ENCODE data around the gene CEP164.

GRCh38 chr11:117303101-117303500 is 24.6 kb upstream of the CEP164 start:
- TF ChIP-seq CTCF (IDR thresholded peaks at IDR 0.05; ENCODE audit: poor library complexity, severe bottlenecking) (no peak), EZH2 (IDR thresholded peaks at IDR 0.05; ENCODE audit: borderline replicate concordance, insufficient read depth, low read length, poor library complexity, severe bottlenecking) (no peak), RAD21 (conservative IDR thresholded peaks at IDR 0.05) (no peak), EP300 (conservative IDR thresholded peaks at IDR 0.05; ENCODE audit: poor library complexity, severe bottlenecking) (no peak), REST (IDR thresholded peaks at IDR 0.05; ENCODE audit: borderline replicate concordance) (no peak), SMC3 (conservative IDR thresholded peaks at IDR 0.05; ENCODE audit: poor library complexity) (no peak), TAF1 (IDR thresholded peaks at IDR 0.05; ENCODE audit: low read depth) (no peak), POLR2AphosphoS5 (IDR thresholded peaks at IDR 0.05) (no peak)
